Metanephros (tissue), 2 donors: ENCODE results near the gene SMC3. TPM values are rescaled to one million over a fixed set of nuclear protein-coding genes. Genes with fewer than 3 reads are reported as not detected.

Experiments used
- small RNA-seq: library from RNA; depleted of rRNA; stranded (forward); fragments of <200 nt; gene quantifications from one replicate; pipeline ENCODE3, GENCODE V24; 2014; ENCODE audit warnings: low replicate concordance
- total RNA-seq: library from RNA; depleted of rRNA; stranded (reverse); fragments of >200 nt; gene quantifications from one replicate; pipeline ENCODE4 v1.2.3, GENCODE V29; 2014

Gene SMC3
- 23.6 TPM for total RNA-seq

GRCh38 chr10:110567201-110568054 lies at the start of gene SMC3:
SMC3 (plus strand) TSS chr10:110567695; CDS start chr10:110567817, 122 bp downstream.

GRCh38 chr10:110643653-110644597 lies 76.4 kb downstream of the SMC3 start, which contains the start of gene RBM20:
RBM20 (plus strand) TSS chr10:110644336; CDS start chr10:110644455, 119 bp downstream.

Small RNA genes lying within 50 kb of the gene (small RNA-seq; reads per million reads assigned to genes)
- not detected for gene RF00019

Other genes with a start within 250 kb of the SMC3 start
- gene DUSP5, start 69.8 kb upstream of the SMC3 start, total RNA-seq: 23.7 TPM
- gene RBM20, start 76.6 kb downstream of the SMC3 start, total RNA-seq: 5.4 TPM